ENCODE measurements around the gene TRO. TPM values are rescaled to one million over a fixed set of nuclear protein-coding genes. Genes with fewer than 3 reads are reported as not detected.

TRO gene
- total RNA-seq, 1 experiment from 2014 or later: 51.0 TPM

DNA sequence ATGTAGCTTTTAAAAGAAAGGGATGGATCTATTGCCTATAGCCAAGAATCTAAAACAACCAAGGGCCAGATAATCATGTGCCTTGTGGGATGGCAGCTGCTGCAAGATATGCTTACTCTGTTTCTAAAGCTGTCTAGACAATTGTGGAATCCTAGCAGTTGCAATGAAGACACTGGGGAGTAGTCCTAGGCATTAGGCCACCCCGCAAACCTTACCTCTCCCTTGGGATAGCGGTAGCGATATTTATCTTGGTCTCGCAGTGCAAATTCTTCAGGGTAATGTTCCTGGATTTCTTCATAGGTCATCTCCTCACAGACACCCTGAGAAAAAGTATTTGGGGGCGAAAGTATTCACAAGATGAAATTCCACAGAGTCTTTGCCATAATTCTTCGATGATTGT is 24.6 kb downstream of the TRO start:
- ChIA-PET POLR2A (no interaction called here), CTCF (no interaction called here)
- Mint-ChIP-seq H3K9me3 (no peaks in the 10 kb centered on the region), H3K4me1 (no peaks in the 10 kb centered on the region), H3K4me3 (no peak overlapping the region), H3K27ac (no peak overlapping the region), H3K27me3 (ENCODE audit: low read depth) (no peaks in the 10 kb centered on the region; the same call in none of the 2 replicates), H3K36me3 (no peaks in the 10 kb centered on the region)
- DNase-seq (ENCODE audit: low spot score) (no peak), ATAC-seq (no peak)
- TF ChIP-seq ZNF416 (CRISPR knock-in tag; IDR thresholded peaks at IDR 0.05) (no peak), FOXJ3 (CRISPR knock-in tag; IDR thresholded peaks at IDR 0.05; ENCODE audit: borderline replicate concordance) (no peak), FOXK1 (CRISPR knock-in tag; IDR thresholded peaks at IDR 0.05) (no peak), MYBL2 (CRISPR knock-in tag; IDR thresholded peaks at IDR 0.05) (no peak), ZNF281 (CRISPR knock-in tag; IDR thresholded peaks at IDR 0.05) (no peak), SP1 (CRISPR knock-in tag; conservative IDR thresholded peaks at IDR 0.05) (no peak), E2F1 (CRISPR knock-in tag; IDR thresholded peaks at IDR 0.05) (no peak), AR (CRISPR knock-in tag; IDR thresholded peaks at IDR 0.05) (no peak), ZNF396 (CRISPR knock-in tag; IDR thresholded peaks at IDR 0.05; ENCODE audit: borderline replicate concordance) (no peak), ZNF263 (CRISPR knock-in tag; IDR thresholded peaks at IDR 0.05; ENCODE audit: low read depth) (no peak), MLX (CRISPR knock-in tag; IDR thresholded peaks at IDR 0.05) (no peak), JAZF1 (CRISPR knock-in tag; IDR thresholded peaks at IDR 0.05) (no peak), NR3C1 (CRISPR knock-in tag; conservative IDR thresholded peaks at IDR 0.05; ENCODE audit: low read depth) (no peak), CREB1 (CRISPR knock-in tag; IDR thresholded peaks at IDR 0.05) (no peak)
- TF ChIP-seq, protein P1, sequence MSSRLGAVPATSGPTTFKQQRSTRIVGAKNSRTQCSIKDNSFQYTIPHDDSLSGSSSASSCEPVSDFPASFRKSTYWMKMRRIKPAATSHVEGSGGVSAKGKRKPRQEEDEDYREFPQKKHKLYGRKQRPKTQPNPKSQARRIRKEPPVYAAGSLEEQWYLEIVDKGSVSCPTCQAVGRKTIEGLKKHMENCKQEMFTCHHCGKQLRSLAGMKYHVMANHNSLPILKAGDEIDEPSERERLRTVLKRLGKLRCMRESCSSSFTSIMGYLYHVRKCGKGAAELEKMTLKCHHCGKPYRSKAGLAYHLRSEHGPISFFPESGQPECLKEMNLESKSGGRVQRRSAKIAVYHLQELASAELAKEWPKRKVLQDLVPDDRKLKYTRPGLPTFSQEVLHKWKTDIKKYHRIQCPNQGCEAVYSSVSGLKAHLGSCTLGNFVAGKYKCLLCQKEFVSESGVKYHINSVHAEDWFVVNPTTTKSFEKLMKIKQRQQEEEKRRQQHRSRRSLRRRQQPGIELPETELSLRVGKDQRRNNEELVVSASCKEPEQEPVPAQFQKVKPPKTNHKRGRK (CRISPR knock-in tag; IDR thresholded peaks at IDR 0.05; ENCODE audit: borderline replicate concordance): no peak
- TF ChIP-seq, protein P2, sequence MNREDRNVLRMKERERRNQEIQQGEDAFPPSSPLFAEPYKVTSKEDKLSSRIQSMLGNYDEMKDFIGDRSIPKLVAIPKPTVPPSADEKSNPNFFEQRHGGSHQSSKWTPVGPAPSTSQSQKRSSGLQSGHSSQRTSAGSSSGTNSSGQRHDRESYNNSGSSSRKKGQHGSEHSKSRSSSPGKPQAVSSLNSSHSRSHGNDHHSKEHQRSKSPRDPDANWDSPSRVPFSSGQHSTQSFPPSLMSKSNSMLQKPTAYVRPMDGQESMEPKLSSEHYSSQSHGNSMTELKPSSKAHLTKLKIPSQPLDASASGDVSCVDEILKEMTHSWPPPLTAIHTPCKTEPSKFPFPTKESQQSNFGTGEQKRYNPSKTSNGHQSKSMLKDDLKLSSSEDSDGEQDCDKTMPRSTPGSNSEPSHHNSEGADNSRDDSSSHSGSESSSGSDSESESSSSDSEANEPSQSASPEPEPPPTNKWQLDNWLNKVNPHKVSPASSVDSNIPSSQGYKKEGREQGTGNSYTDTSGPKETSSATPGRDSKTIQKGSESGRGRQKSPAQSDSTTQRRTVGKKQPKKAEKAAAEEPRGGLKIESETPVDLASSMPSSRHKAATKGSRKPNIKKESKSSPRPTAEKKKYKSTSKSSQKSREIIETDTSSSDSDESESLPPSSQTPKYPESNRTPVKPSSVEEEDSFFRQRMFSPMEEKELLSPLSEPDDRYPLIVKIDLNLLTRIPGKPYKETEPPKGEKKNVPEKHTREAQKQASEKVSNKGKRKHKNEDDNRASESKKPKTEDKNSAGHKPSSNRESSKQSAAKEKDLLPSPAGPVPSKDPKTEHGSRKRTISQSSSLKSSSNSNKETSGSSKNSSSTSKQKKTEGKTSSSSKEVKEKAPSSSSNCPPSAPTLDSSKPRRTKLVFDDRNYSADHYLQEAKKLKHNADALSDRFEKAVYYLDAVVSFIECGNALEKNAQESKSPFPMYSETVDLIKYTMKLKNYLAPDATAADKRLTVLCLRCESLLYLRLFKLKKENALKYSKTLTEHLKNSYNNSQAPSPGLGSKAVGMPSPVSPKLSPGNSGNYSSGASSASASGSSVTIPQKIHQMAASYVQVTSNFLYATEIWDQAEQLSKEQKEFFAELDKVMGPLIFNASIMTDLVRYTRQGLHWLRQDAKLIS (CRISPR knock-in tag; IDR thresholded peaks at IDR 0.05; ENCODE audit: borderline replicate concordance): no peak
- TF ChIP-seq, protein P3, sequence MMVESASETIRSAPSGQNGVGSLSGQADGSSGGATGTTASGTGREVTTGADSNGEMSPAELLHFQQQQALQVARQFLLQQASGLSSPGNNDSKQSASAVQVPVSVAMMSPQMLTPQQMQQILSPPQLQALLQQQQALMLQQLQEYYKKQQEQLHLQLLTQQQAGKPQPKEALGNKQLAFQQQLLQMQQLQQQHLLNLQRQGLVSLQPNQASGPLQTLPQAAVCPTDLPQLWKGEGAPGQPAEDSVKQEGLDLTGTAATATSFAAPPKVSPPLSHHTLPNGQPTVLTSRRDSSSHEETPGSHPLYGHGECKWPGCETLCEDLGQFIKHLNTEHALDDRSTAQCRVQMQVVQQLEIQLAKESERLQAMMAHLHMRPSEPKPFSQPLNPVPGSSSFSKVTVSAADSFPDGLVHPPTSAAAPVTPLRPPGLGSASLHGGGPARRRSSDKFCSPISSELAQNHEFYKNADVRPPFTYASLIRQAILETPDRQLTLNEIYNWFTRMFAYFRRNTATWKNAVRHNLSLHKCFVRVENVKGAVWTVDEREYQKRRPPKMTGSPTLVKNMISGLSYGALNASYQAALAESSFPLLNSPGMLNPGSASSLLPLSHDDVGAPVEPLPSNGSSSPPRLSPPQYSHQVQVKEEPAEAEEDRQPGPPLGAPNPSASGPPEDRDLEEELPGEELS (CRISPR knock-in tag; IDR thresholded peaks at IDR 0.05): no peak
- TF ChIP-seq, protein P4, sequence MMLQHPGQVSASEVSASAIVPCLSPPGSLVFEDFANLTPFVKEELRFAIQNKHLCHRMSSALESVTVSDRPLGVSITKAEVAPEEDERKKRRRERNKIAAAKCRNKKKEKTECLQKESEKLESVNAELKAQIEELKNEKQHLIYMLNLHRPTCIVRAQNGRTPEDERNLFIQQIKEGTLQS (CRISPR knock-in tag; conservative IDR thresholded peaks at IDR 0.05): no peak
- TF ChIP-seq, protein P5, sequence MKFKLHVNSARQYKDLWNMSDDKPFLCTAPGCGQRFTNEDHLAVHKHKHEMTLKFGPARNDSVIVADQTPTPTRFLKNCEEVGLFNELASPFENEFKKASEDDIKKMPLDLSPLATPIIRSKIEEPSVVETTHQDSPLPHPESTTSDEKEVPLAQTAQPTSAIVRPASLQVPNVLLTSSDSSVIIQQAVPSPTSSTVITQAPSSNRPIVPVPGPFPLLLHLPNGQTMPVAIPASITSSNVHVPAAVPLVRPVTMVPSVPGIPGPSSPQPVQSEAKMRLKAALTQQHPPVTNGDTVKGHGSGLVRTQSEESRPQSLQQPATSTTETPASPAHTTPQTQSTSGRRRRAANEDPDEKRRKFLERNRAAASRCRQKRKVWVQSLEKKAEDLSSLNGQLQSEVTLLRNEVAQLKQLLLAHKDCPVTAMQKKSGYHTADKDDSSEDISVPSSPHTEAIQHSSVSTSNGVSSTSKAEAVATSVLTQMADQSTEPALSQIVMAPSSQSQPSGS (CRISPR knock-in tag; IDR thresholded peaks at IDR 0.05; ENCODE audit: borderline replicate concordance, low read depth): no peak
- TF ChIP-seq, protein P6, sequence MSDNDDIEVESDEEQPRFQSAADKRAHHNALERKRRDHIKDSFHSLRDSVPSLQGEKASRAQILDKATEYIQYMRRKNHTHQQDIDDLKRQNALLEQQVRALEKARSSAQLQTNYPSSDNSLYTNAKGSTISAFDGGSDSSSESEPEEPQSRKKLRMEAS (CRISPR knock-in tag; IDR thresholded peaks at IDR 0.05): no peak

Data from WTC11 (cell line).